HL-60 (cell line): Measurements from ENCODE around the gene SPATA1.

Experiments
- DNase-seq, 2 experiments: peaks; one replicate each; pipeline ENCODE4 v3.0.0-alpha.2; 2010 to 2020; ENCODE audit warnings: low read depth in 1 of 2, low spot score in 1 of 2
- H3K27ac ChIP-seq: fragments of 250-450 bp; sonication (Bioruptor Pico); replicated peaks from 2 replicates; pipeline ENCODE4 v1.5.1; 2020; ENCODE audit warnings: mild to moderate bottlenecking, moderate library complexity
- H3K27me3 ChIP-seq: fragments of 250-450 bp; sonication (Bioruptor Pico); 2 replicates; pipeline ENCODE4 v1.5.1; 2021; ENCODE audit warnings: mild to moderate bottlenecking, moderate library complexity; ENCODE audit not compliant: insufficient read depth, poor library complexity, severe bottlenecking
- H3K4me3 ChIP-seq: replicated peaks from 2 replicates; pipeline ENCODE4 v1.5.1; 2011; ENCODE audit warnings: mild to moderate bottlenecking, control low read depth, low read length; ENCODE audit not compliant: insufficient read depth
- CTCF ChIP-seq: IDR thresholded peaks from one replicate; pipeline ENCODE4 v1.5.1; 2011; ENCODE audit warnings: low read length, control low read depth, inconsistent platforms; ENCODE audit not compliant: insufficient read depth
- GABPA ChIP-seq: IDR thresholded peaks from 2 replicates; pipeline ENCODE4 v1.6.1; 2012; ENCODE audit warnings: low read depth
- POLR2AphosphoS5 ChIP-seq: IDR thresholded peaks from 2 replicates; pipeline ENCODE4 v1.6.1; 2012; ENCODE audit warnings: low read depth
- REST ChIP-seq: IDR thresholded peaks from 2 replicates; pipeline ENCODE4 v1.6.1; 2012; ENCODE audit warnings: low read depth; ENCODE audit not compliant: insufficient replicate concordance
- SPI1 ChIP-seq: IDR thresholded peaks from 2 replicates; pipeline ENCODE4 v1.6.1; 2012; ENCODE audit warnings: low read depth, mild to moderate bottlenecking, borderline replicate concordance

Gene SPATA1

GRCh38 chr1:84492726-84493125, 13.5 kb upstream of the SPATA1 start:
- H3K27me3 ChIP-seq: no peaks in the 10 kb centered on the region
- no peak overlapping the region for H3K27ac ChIP-seq
- TF ChIP-seq SPI1 (no peak), GABPA (no peak), CTCF (no peak), REST (no peak), POLR2AphosphoS5 (no peak)
- H3K4me3 ChIP-seq: no peak overlapping the region
- no peak for DNase-seq

- Histone ChIP-seq H3K27ac (no peak overlapping the region), H3K4me3 (no peak overlapping the region), H3K27me3 (no peaks in the 10 kb centered on the region)
- no peak for DNase-seq
- TF ChIP-seq CTCF: no peak
Measured at GRCh38 chr1:84493747-84494146, 12.4 kb upstream of the SPATA1 start.

GRCh38 chr1:84496498-84496897, 9.7 kb upstream of the SPATA1 start:
- Histone ChIP-seq H3K27me3 (no peaks in the 10 kb centered on the region), H3K4me3 (no peak overlapping the region), H3K27ac (no peak overlapping the region)
- DNase-seq: no peak
- TF ChIP-seq REST (no peak), CTCF (no peak), SPI1 (no peak), POLR2AphosphoS5 (no peak), GABPA (no peak)

GRCh38 chr1:84497631-84498275, 8.4 kb upstream of the SPATA1 start:
- Histone ChIP-seq H3K4me3 (no peak overlapping the region), H3K27me3 (no peaks in the 10 kb centered on the region), H3K27ac (no peak overlapping the region)
- DNase-seq: no peak
- no peak for TF ChIP-seq GABPA
- no peak for TF ChIP-seq CTCF
- TF ChIP-seq REST: no peak
- no peak for TF ChIP-seq SPI1
- TF ChIP-seq POLR2AphosphoS5: no peak
